SK-N-SH treated with all-trans-retinoic acid at 6 μM for 48 hours (cell line): ENCODE measurements around the gene NDOR1.

ENCODE experiments used
- ATAC-seq: fragments of 200-7000 bp; cut with Tn5 transposase; 3 replicates; pipeline ENCODE4 v1.9.1; 2020; ENCODE audit warnings: mild to moderate bottlenecking, moderate library complexity
- ARNTL ChIP-seq: fragments of 450-650 bp; formaldehyde crosslinking; IDR thresholded peaks from 2 replicates; pipeline ENCODE4 v1.5.0; 2020; ENCODE audit warnings: low read depth, mild to moderate bottlenecking, moderate library complexity, borderline replicate concordance
- BACH2 ChIP-seq: fragments of 250-450 bp; sonication (Bioruptor Pico); IDR thresholded peaks from 2 replicates; pipeline ENCODE4 v1.9.0; 2021; ENCODE audit warnings: mild to moderate bottlenecking, borderline replicate concordance
- CREB5 ChIP-seq: fragments of 250-450 bp; sonication (Bioruptor Pico); IDR thresholded peaks from 2 replicates; pipeline ENCODE4 v1.5.1; 2020; ENCODE audit warnings: low read depth, mild to moderate bottlenecking, moderate library complexity
- CSDC2 ChIP-seq: fragments of 250-450 bp; sonication (Bioruptor Pico); IDR thresholded peaks from 2 replicates; pipeline ENCODE4 v1.5.0; 2020; ENCODE audit warnings: mild to moderate bottlenecking, moderate library complexity
- ESRRG ChIP-seq: fragments of 250-450 bp; sonication (Bioruptor Pico); IDR thresholded peaks from 2 replicates; pipeline ENCODE4 v1.6.1; 2021; ENCODE audit warnings: mild to moderate bottlenecking
- ISL1 ChIP-seq: fragments of 250-450 bp; sonication (Bioruptor Pico); IDR thresholded peaks from 2 replicates; pipeline ENCODE4 v2.1.2; 2022; ENCODE audit warnings: mild to moderate bottlenecking, moderate library complexity
- OSR1 ChIP-seq: fragments of 250-450 bp; sonication (Bioruptor Pico); IDR thresholded peaks from 2 replicates; pipeline ENCODE4 v1.8.0; 2022; ENCODE audit warnings: moderate library complexity, mild to moderate bottlenecking, inconsistent platforms
- PATZ1 ChIP-seq: fragments of 250-450 bp; sonication (Bioruptor Pico); IDR thresholded peaks from 2 replicates; pipeline ENCODE4 v1.8.0; 2020; ENCODE audit warnings: mild to moderate bottlenecking, moderate library complexity, borderline replicate concordance
- PPARA ChIP-seq: fragments of 250-450 bp; sonication (Bioruptor Pico); IDR thresholded peaks from 2 replicates; pipeline ENCODE4 v1.5.0; 2020; ENCODE audit warnings: mild to moderate bottlenecking, borderline replicate concordance
- SNAI2 ChIP-seq: fragments of 250-450 bp; sonication (Bioruptor Pico); IDR thresholded peaks from 2 replicates; pipeline ENCODE4 v1.5.0; 2020; ENCODE audit warnings: mild to moderate bottlenecking, moderate library complexity
- TCF4 ChIP-seq: fragments of 250-450 bp; sonication (Bioruptor Pico); IDR thresholded peaks from 2 replicates; pipeline ENCODE4 v1.8.0; 2021; ENCODE audit warnings: mild to moderate bottlenecking, moderate library complexity, borderline replicate concordance
- TOX ChIP-seq: fragments of 250-450 bp; sonication (Bioruptor Pico); IDR thresholded peaks from 2 replicates; pipeline ENCODE4 v1.8.0; 2021; ENCODE audit warnings: mild to moderate bottlenecking, moderate library complexity, borderline replicate concordance
- TSHZ2 ChIP-seq: fragments of 250-450 bp; sonication (Bioruptor Pico); IDR thresholded peaks from 2 replicates; pipeline ENCODE4 v1.5.0; 2020; ENCODE audit warnings: mild to moderate bottlenecking, moderate library complexity
- ZC3H10 ChIP-seq: fragments of 250-450 bp; sonication (Bioruptor Pico); IDR thresholded peaks from 2 replicates; pipeline ENCODE4 v1.5.1; 2021; ENCODE audit warnings: mild to moderate bottlenecking, moderate library complexity
- ZFP3 ChIP-seq: fragments of 250-450 bp; sonication (Bioruptor Pico); IDR thresholded peaks from 2 replicates; pipeline ENCODE4 v1.5.0; 2020; ENCODE audit warnings: mild to moderate bottlenecking, moderate library complexity
- ZFP30 ChIP-seq: fragments of 450-650 bp; formaldehyde crosslinking; IDR thresholded peaks from 2 replicates; pipeline ENCODE4 v1.5.0; 2022; ENCODE audit warnings: mild to moderate bottlenecking, moderate library complexity
- ZNF8 ChIP-seq: fragments of 450-650 bp; formaldehyde crosslinking; IDR thresholded peaks from 2 replicates; pipeline ENCODE4 v1.5.0; 2020; ENCODE audit warnings: mild to moderate bottlenecking, moderate library complexity

Gene NDOR1

GRCh38 chr9:137211532-137211931, 6.0 kb downstream of the NDOR1 start:
- no peak for TF ChIP-seq PPARA (CRISPR knock-in tag)
- no peak for TF ChIP-seq ZC3H10 (CRISPR knock-in tag)
- TF ChIP-seq ISL1 = no peak
- TF ChIP-seq ZNF8 (CRISPR knock-in tag) = no peak
- TF ChIP-seq BACH2 (CRISPR knock-in tag) = no peak
- no peak for TF ChIP-seq ZFP3
- ATAC-seq = no peak

- peak; percentile 16 for ATAC-seq
- TF ChIP-seq BACH2 (CRISPR knock-in tag) = no peak
- TF ChIP-seq, all 23 proteins: peak for 0
Measured at GRCh38 chr9:137212520-137212919, 7.0 kb downstream of the NDOR1 start.

GRCh38 chr9:137213160-137214060, 7.9 kb downstream of the NDOR1 start:
- peak; percentile 16 for ATAC-seq
- TF ChIP-seq ISL1 (no peak), BACH2 (CRISPR knock-in tag) (no peak), TSHZ2 (CRISPR knock-in tag) (no peak), PATZ1 (no peak), SNAI2 (CRISPR knock-in tag) (no peak), ARNTL (no peak), TCF4 (no peak), CSDC2 (CRISPR knock-in tag) (no peak), PPARA (CRISPR knock-in tag) (no peak)

DNA sequence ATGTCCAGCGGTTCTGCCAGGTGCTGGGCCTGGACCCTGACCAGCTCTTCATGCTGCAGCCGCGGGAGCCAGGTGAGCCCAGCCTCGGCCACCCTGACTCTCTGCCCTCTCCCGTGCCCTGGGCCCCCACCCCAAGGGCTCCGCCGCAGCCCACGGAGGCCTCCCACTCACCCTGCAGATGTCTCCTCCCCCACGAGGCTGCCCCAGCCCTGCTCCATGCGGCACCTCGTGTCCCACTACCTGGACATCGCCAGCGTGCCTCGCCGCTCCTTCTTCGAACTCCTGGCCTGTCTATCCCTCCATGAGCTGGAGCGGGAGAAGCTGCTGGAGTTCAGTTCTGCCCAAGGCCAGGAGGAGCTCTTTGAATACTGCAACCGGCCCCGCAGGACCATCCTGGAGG, 9.1 kb downstream of the NDOR1 start:
- TF ChIP-seq ESRRG (CRISPR knock-in tag) (no peak), PATZ1 (no peak), TCF4 (no peak), CSDC2 (CRISPR knock-in tag) (no peak), ZFP3 (no peak), CREB5 (CRISPR knock-in tag) (no peak), ZFP30 (no peak), OSR1 (CRISPR knock-in tag) (no peak), PPARA (CRISPR knock-in tag) (no peak), SNAI2 (CRISPR knock-in tag) (no peak), TOX (no peak), TSHZ2 (CRISPR knock-in tag) (no peak), BACH2 (CRISPR knock-in tag) (no peak), ISL1 (no peak), ARNTL (no peak)
- TF ChIP-seq, all 23 proteins: peak for 0
- ATAC-seq = no peak
